Adrenal gland (tissue), 12 donors: ENCODE measurements around the gene MDGA2. TPM values are rescaled to one million over a fixed set of nuclear protein-coding genes. Genes with fewer than 3 reads are reported as not detected.

Experiments
- DNase-seq, 7 donors: peaks; one replicate each; pipeline ENCODE4 v3.0.0-alpha.2; 2019 to 2020
- H3K27ac ChIP-seq, 5 donors: fragments of 200-600 bp; sonication (generic) in 4 of 5; 1 replicate in 3 of 5; 2 replicates in 2 of 5; pipeline versions ENCODE4 v1.5.1 to v1.8.0; 2016 to 2020; ENCODE audit warnings: mild to moderate bottlenecking in 1 of 5
- H3K27me3 ChIP-seq: fragments of 200-600 bp; 2 replicates; pipeline ENCODE4 v1.8.0; 2021
- H3K36me3 ChIP-seq, 2 donors: fragments of 200-600 bp; replicated peaks in 1 of 2; 1 replicate in 1 of 2; 2 replicates in 1 of 2; pipeline versions ENCODE4 v1.5.1 to v1.8.0; 2018 to 2022
- H3K4me1 ChIP-seq, 2 donors: fragments of 200-600 bp; replicated peaks in 1 of 2; 1 replicate in 1 of 2; 2 replicates in 1 of 2; pipeline versions ENCODE4 v1.5.1 to v1.8.0; 2018 to 2021
- H3K4me3 ChIP-seq, 4 donors: fragments of 200-600 bp; sonication (generic) in 3 of 4; one replicate each; pipeline ENCODE4 v1.5.1; 2016 to 2018
- H3K9me3 ChIP-seq, 3 donors: fragments of 200-600 bp; sonication (generic) in 1 of 3; replicated peaks in 1 of 3; 1 replicate in 2 of 3; 2 replicates in 1 of 3; pipeline versions ENCODE4 v1.5.1 to v1.8.0; 2016 to 2021
- CTCF ChIP-seq, 6 experiments: fragments of 450-650 bp in 4 of 6; fragments of 200-600 bp in 2 of 6; sonication (generic) in 1 of 6; IDR thresholded peaks; 1 replicate in 5 of 6; 2 replicates in 1 of 6; pipeline versions ENCODE4 v1.5.1 to v1.8.0; 2016 to 2021; ENCODE audit warnings: antibody characterized with exemption in 6 of 6, mild to moderate bottlenecking in 2 of 6, moderate library complexity in 1 of 6
- POLR2A ChIP-seq, 2 donors: fragments of 450-650 bp; IDR thresholded peaks; one replicate each; pipeline ENCODE4 v1.6.1; 2017; ENCODE audit warnings: antibody characterized with exemption in 2 of 2, mild to moderate bottlenecking in 2 of 2, moderate library complexity in 1 of 2
- WGBS, 4 donors: extraction: QIAGEN DNeasy Blood & Tissue Kit in 2 of 4; methylation state at CpG; one replicate each; pipeline versions ENCODE4 v1.1.5 to v1.1.7; 2013 to 2017; 5-methylcytosine and 5-hydroxymethylcytosine counted together
- intact Hi-C, 2 donors: fragments of 100-400 bp; cut with DNase I; formaldehyde crosslinking; loops; one replicate each; pipeline versions ENCODE4 v1.14.1 to v1.15.0; 2022 to 2023
- polyA plus RNA-seq, 3 donors: library from polyadenylated mRNA; stranded (reverse); fragments of 200-250 nt in 2 of 3; fragments of 350-450 nt in 1 of 3; fragmentation: Illumina TruSeq in 1 of 3; extraction: RNeasy Lipid Tissue Mini Kit (QIAGEN cat#74804) in 1 of 3; gene quantifications; one replicate each; pipeline ENCODE4 v1.2.3, GENCODE V29; 2013 to 2014
- total RNA-seq, 9 donors: library from RNA; depleted of rRNA in 4 of 9; stranded (reverse); fragments of >200 nt in 4 of 9; fragments of 120-200 nt in 1 of 9; fragmentation: NEBNext Ultra II Directional in 1 of 9; extraction: Animal tissue kit (Norgen Biotek cat#: 25700) in 1 of 9; gene quantifications; one replicate each; pipeline versions ENCODE4 v1.1.0 to v1.2.4, GENCODE V29; 2013 to 2023
- donor health status: healthy with polysubstance abuse.
- donor health status: Bipolar disorder and iron deficiency.
- donor health status: DM: yes; HTN: yes; CAD: no.
- donor health status: DM: no; HTN: no; CAD: no.
- donor health status: DM: no; HTN: no; CAD: no.
- donor health status: DM: yes; HTN: yes; CAD: no.

Gene MDGA2
- total and polyA plus RNA-seq, 12 donors = 0.08 to 3.5 (median 0.34) TPM; not detected in 5

DNA sequence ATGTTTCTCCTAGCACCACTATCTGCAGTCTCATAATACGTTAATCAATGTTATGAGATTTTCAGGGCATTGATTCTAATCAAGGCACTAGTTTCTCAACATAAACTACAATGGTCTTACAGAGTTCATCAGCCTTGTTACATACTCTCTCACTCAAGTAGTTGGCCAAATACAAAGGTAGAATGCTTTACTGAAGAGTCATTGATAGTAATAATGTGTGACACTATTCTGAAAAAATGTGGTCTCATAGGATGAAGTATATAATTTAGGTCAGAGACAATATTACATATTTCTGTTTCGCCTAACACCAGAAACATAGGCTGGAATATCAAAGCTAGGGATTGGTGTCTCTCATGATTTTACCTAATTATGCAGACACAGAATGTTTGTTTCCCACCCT, 35.2 kb upstream of the MDGA2 start:
- Histone ChIP-seq H3K4me1 (no peaks in the 10 kb centered on the region), H3K4me3 (no peak overlapping the region), H3K27ac (no peak overlapping the region), H3K27me3 (no peaks in the 10 kb centered on the region), H3K9me3 (no peaks in the 10 kb centered on the region), H3K36me3 (no peaks in the 10 kb centered on the region)
- TF ChIP-seq POLR2A (IDR thresholded peaks at IDR 0.05) (no peak), CTCF (IDR thresholded peaks at IDR 0.05) (no peak)
- 77 to 88% (median 85%) methylated on average over 2 of the region's 2 CpGs for WGBS, 4 donors
- intact Hi-C loops = no loop called here
- DNase-seq = no peak

- no peak for DNase-seq
- H3K9me3 ChIP-seq = no peaks in the 10 kb centered on the region
- no peak overlapping the region for H3K4me3 ChIP-seq
- no peaks in the 10 kb centered on the region for H3K27me3 ChIP-seq
- H3K36me3 ChIP-seq = no peaks in the 10 kb centered on the region
- no peak overlapping the region for H3K27ac ChIP-seq
- WGBS, 4 donors = 55 to 66% (median 63%) methylated on average over 2 of the region's 2 CpGs
- intact Hi-C loops = no loop called here
- no peaks in the 10 kb centered on the region for H3K4me1 ChIP-seq
- TF ChIP-seq POLR2A (IDR thresholded peaks at IDR 0.05) (no peak), CTCF (IDR thresholded peaks at IDR 0.05) (no peak)
Measured at GRCh38 chr14:47705683-47706082, 30.3 kb upstream of the MDGA2 start.

DNA sequence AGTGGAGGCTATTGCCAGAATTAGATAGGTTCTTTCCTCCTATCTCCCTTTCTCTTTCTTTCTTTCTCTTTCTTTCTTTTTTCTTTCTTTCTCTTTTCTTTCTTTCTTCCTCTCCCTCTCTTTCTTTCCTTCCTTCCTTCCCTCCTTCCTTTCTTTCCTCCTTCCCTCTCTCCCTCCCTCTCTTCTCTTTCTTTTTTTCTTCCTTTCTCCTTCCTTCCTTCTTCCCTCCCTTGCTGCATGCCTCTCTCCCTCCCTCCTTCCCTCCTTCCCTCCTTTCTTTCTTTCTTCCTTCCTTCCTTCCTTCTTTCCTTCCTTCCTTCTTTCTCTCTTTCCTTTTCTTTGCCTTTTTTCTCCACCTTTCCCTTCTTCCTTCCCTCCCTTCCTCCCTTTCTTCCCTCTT, 16.4 kb upstream of the MDGA2 start:
- no peaks in the 10 kb centered on the region for H3K36me3 ChIP-seq
- no peak overlapping the region for H3K27ac ChIP-seq
- intact Hi-C loops = no loop called here
- no peaks in the 10 kb centered on the region for H3K9me3 ChIP-seq
- no peak for DNase-seq
- H3K4me1 ChIP-seq = no peaks in the 10 kb centered on the region
- no peaks in the 10 kb centered on the region for H3K27me3 ChIP-seq
- H3K4me3 ChIP-seq = no peak overlapping the region
- TF ChIP-seq CTCF (IDR thresholded peaks at IDR 0.05) (no peak), POLR2A (IDR thresholded peaks at IDR 0.05) (no peak)

GRCh38 chr14:47678993-47679392, 3.6 kb upstream of the MDGA2 start:
- Histone ChIP-seq H3K9me3 (no peaks in the 10 kb centered on the region), H3K4me3 (no peak overlapping the region), H3K4me1 (no peaks in the 10 kb centered on the region), H3K27ac (no peak overlapping the region), H3K27me3 (peaks cover 16% of the 10 kb centered on the region), H3K36me3 (no peaks in the 10 kb centered on the region)
- TF ChIP-seq POLR2A (IDR thresholded peaks at IDR 0.05) = no peak
- no peak for TF ChIP-seq CTCF (IDR thresholded peaks at IDR 0.05)
- WGBS, 4 donors = 31 to 48% (median 38%) methylated on average over 1 of the region's 1 CpG
- intact Hi-C loops = no loop called here
- no peak for DNase-seq
